Endodermal cell (in vitro differentiated cells): ENCODE data around the gene COMMD1. TPM values are rescaled to one million over a fixed set of nuclear protein-coding genes. Genes with fewer than 3 reads are reported as not detected.
A peak's percentile ranks its signal among the peaks of the same experiment; 100 is the strongest.

Experiments
- DNase-seq: peaks from one replicate; pipeline ENCODE4 v3.0.0-alpha.2; 2017
- H3K27ac ChIP-seq: 2 replicates; pipeline ENCODE4 v1.5.1; 2013; ENCODE audit warnings: mild to moderate bottlenecking, low read depth, low read length, moderate library complexity
- H3K27me3 ChIP-seq: 2 replicates; pipeline ENCODE4 v1.6.1; 2013; ENCODE audit warnings: mild to moderate bottlenecking, low read length, moderate library complexity; ENCODE audit not compliant: insufficient read depth, control insufficient read depth, poor library complexity, severe bottlenecking
- H3K36me3 ChIP-seq: 2 replicates; pipeline ENCODE4 v1.7.0; 2013; ENCODE audit warnings: mild to moderate bottlenecking, low read length, moderate library complexity; ENCODE audit not compliant: control insufficient read depth, insufficient read depth
- H3K4me1 ChIP-seq: one replicate; pipeline ENCODE4 v1.7.0; 2013; ENCODE audit warnings: low read length; ENCODE audit not compliant: control insufficient read depth, insufficient read depth
- H3K4me3 ChIP-seq: 2 replicates; pipeline ENCODE4 v1.5.1; 2013; ENCODE audit warnings: mild to moderate bottlenecking, low read length, moderate library complexity
- H3K9ac ChIP-seq: 2 replicates; pipeline ENCODE4 v1.6.1; 2013; ENCODE audit warnings: mild to moderate bottlenecking, low read length, moderate library complexity; ENCODE audit not compliant: poor library complexity, severe bottlenecking; ENCODE audit errors: extremely low read depth
- H3K9me3 ChIP-seq: 2 replicates; pipeline ENCODE4 v1.6.1; 2013; ENCODE audit warnings: mild to moderate bottlenecking, low read length, moderate library complexity; ENCODE audit not compliant: control insufficient read depth
- H3K27ac Mint-ChIP-seq: 2 replicates; pipeline ENCODE4 v1.8.0; 2020; ENCODE audit warnings: mixed read lengths
- H3K27me3 Mint-ChIP-seq: 2 replicates; pipeline ENCODE4 v1.8.0; 2021; ENCODE audit warnings: mild to moderate bottlenecking, mixed read lengths; ENCODE audit not compliant: insufficient read depth
- H3K36me3 Mint-ChIP-seq: 2 replicates; pipeline ENCODE4 v1.8.0; 2020; ENCODE audit warnings: low read depth, mixed read lengths
- H3K4me1 Mint-ChIP-seq: 2 replicates; pipeline ENCODE4 v1.8.0; 2020; ENCODE audit warnings: mixed read lengths
- H3K4me3 Mint-ChIP-seq: 2 replicates; pipeline ENCODE4 v1.8.0; 2020; ENCODE audit warnings: mild to moderate bottlenecking, moderate library complexity, mixed read lengths
- H3K9me3 Mint-ChIP-seq: 2 replicates; pipeline ENCODE4 v1.8.0; 2020; ENCODE audit warnings: mild to moderate bottlenecking, mixed read lengths
- CTCF ChIP-seq: fragments of 200-600 bp; sonication (generic); conservative IDR thresholded peaks from 2 replicates; pipeline ENCODE4 v1.5.0; 2021; ENCODE audit warnings: antibody characterized with exemption, mild to moderate bottlenecking
- WGBS, 2 experiments: methylation state at CpG; one replicate each; pipeline versions ENCODE4 v1.1.5 to v1.1.7; 2013; ENCODE audit warnings: missing lambda C conversion rate in 2 of 2, mixed read lengths in 1 of 2; ENCODE audit not compliant: insufficient coverage in 1 of 2, insufficient read length in 1 of 2; 5-methylcytosine and 5-hydroxymethylcytosine counted together
- total RNA-seq, 2 donors: library from RNA; stranded (reverse); fragmentation: NEBNext Ultra II Directional in 1 of 2; extraction: Animal tissue kit (Norgen Biotek cat#: 25700) in 1 of 2; gene quantifications; 2 replicates in 1 of 2; 3 replicates in 1 of 2; pipeline ENCODE4 v1.2.1, GENCODE V29; 2021

COMMD1 gene
- total RNA-seq, 2 donors from 2014 or later = 27.8 to 28.4 TPM

GRCh38 chr2:62163106-62163831 is 257.8 kb downstream of the COMMD1 start:
- H3K27me3 Mint-ChIP-seq = no peaks in the 10 kb centered on the region
- peaks cover 19% of the 10 kb centered on the region for H3K4me1 ChIP-seq
- no peaks in the 10 kb centered on the region for H3K27me3 ChIP-seq

GRCh38 chr2:62163834-62164233 is 258.4 kb downstream of the COMMD1 start:
- peaks cover 19% of the 10 kb centered on the region for H3K4me1 ChIP-seq
- no peaks in the 10 kb centered on the region for H3K36me3 ChIP-seq
- Mint-ChIP-seq H3K36me3 (no peaks in the 10 kb centered on the region), H3K4me1 (peaks cover 28% of the 10 kb centered on the region), H3K27ac (peak overlapping the region; percentile 80), H3K9me3 (no peaks in the 10 kb centered on the region), H3K27me3 (no peaks in the 10 kb centered on the region), H3K4me3 (no peak overlapping the region)
- no peak overlapping the region for H3K4me3 ChIP-seq
- peak; percentile 3 for DNase-seq
- no peak overlapping the region for H3K27ac ChIP-seq
- no peak for TF ChIP-seq CTCF
- H3K9me3 ChIP-seq = no peaks in the 10 kb centered on the region
- 20 to 69% methylated on average over 1 to 2 of the region's 2 CpGs for WGBS, 2 experiments
- H3K27me3 ChIP-seq = no peaks in the 10 kb centered on the region
- H3K9ac ChIP-seq = no peak overlapping the region

More at GRCh38 chr2:62163106-62163831, 257.8 kb downstream of the COMMD1 start:
- no peak overlapping the region for H3K4me3 ChIP-seq
- TF ChIP-seq CTCF = no peak
- 81 to 84% methylated on average over 2 to 3 of the region's 3 CpGs for WGBS, 2 experiments
- DNase-seq = peak; percentile 42
- Mint-ChIP-seq H3K27ac (peak overlapping the region; percentile 15), H3K9me3 (no peaks in the 10 kb centered on the region), H3K4me3 (no peak overlapping the region), H3K36me3 (no peaks in the 10 kb centered on the region), H3K4me1 (peaks cover 30% of the 10 kb centered on the region)
- no peak overlapping the region for H3K9ac ChIP-seq
- no peaks in the 10 kb centered on the region for H3K9me3 ChIP-seq
- no peak overlapping the region for H3K27ac ChIP-seq
- no peaks in the 10 kb centered on the region for H3K36me3 ChIP-seq

- Histone ChIP-seq H3K9me3 (no peaks in the 10 kb centered on the region), H3K36me3 (no peaks in the 10 kb centered on the region), H3K9ac (no peak overlapping the region), H3K4me1 (peaks cover 4% of the 10 kb centered on the region), H3K27ac (no peak overlapping the region), H3K4me3 (no peak overlapping the region), H3K27me3 (no peaks in the 10 kb centered on the region)
- WGBS, 2 experiments = 77 to 86% methylated on average over 2 to 4 of the region's 4 CpGs
- no peaks in the 10 kb centered on the region for H3K36me3 Mint-ChIP-seq
- H3K27me3 Mint-ChIP-seq = no peaks in the 10 kb centered on the region
- H3K9me3 Mint-ChIP-seq = no peaks in the 10 kb centered on the region
- H3K27ac Mint-ChIP-seq = no peak overlapping the region
- no peak for TF ChIP-seq CTCF
- no peak overlapping the region for H3K4me3 Mint-ChIP-seq
- no peak for DNase-seq
- H3K4me1 Mint-ChIP-seq = peaks cover 8% of the 10 kb centered on the region
These were observed 270.3 kb downstream of the COMMD1 start for GRCh38 chr2:62175728-62176127.
